Left lung (tissue), 10 donors: ENCODE results near the gene CDC14B. TPM values are rescaled to one million over a fixed set of nuclear protein-coding genes. Genes with fewer than 3 reads are reported as not detected.
"Not testable (repeated sequence)": the region's sequence is repeated elsewhere in the genome, so short reads cannot be mapped to it uniquely, and the experiment has no call there.

Source experiments
- ATAC-seq: fragments of 200-7000 bp; cut with Tn5 transposase; one replicate; pipeline ENCODE4 v1.9.1; 2020; ENCODE audit warnings: moderate library complexity
- DNase-seq, 4 donors: peaks; one replicate each; pipeline ENCODE4 v3.0.0-alpha.2; 2013 to 2020
- H3K27ac ChIP-seq, 2 donors: fragments of 200-600 bp; sonication (generic) in 1 of 2; one replicate each; pipeline versions ENCODE4 v1.5.0 to v1.8.0; 2020 to 2021
- H3K27me3 ChIP-seq, 2 donors: fragments of 200-600 bp; sonication (generic) in 1 of 2; one replicate each; pipeline versions ENCODE4 v1.5.0 to v1.8.0; 2020 to 2021
- H3K36me3 ChIP-seq, 2 donors: fragments of 200-600 bp; sonication (generic) in 1 of 2; one replicate each; pipeline versions ENCODE4 v1.5.0 to v1.8.0; 2020 to 2021
- H3K4me1 ChIP-seq, 2 donors: fragments of 200-600 bp; one replicate each; pipeline ENCODE4 v1.8.0; 2021
- H3K4me3 ChIP-seq, 2 donors: fragments of 200-600 bp; sonication (generic) in 1 of 2; one replicate each; pipeline versions ENCODE4 v1.5.0 to v1.8.0; 2020 to 2021; ENCODE audit warnings: mild to moderate bottlenecking in 1 of 2
- H3K9me3 ChIP-seq, 2 donors: fragments of 200-600 bp; sonication (generic) in 1 of 2; one replicate each; pipeline versions ENCODE4 v1.5.0 to v1.8.0; 2020 to 2021
- intact Hi-C, 2 donors: fragments of 100-400 bp; cut with DNase I; formaldehyde crosslinking; loops; one replicate each; pipeline versions ENCODE4 v1.11.2 to v1.14.2; 2022
- polyA plus RNA-seq, 6 donors: library from polyadenylated mRNA; unstranded; fragments of 120-200 nt; gene quantifications; one replicate each; pipeline ENCODE4 v1.2.1, GENCODE V29; 2013; ENCODE audit not compliant: insufficient read length in 6 of 6
- total RNA-seq, 2 donors: library from RNA; stranded (reverse); fragmentation: NEBNext Ultra II Directional; extraction: Animal tissue kit (Norgen Biotek cat#: 25700); gene quantifications; one replicate each; pipeline ENCODE4 v1.2.1, GENCODE V29; 2021
- TF ChIP-seq, protein P1 (sequence below), 2 donors: fragments of 200-600 bp; sonication (generic) in 1 of 2; IDR thresholded peaks; one replicate each; pipeline versions ENCODE4 v1.5.0 to v1.8.0; 2021; ENCODE audit warnings: antibody characterized with exemption in 2 of 2
- donor health status: DM: no; HTN: yes; CAD: no.
- donor health status: DM: no; HTN: no; CAD: no.

CDC14B gene
- total and polyA plus RNA-seq, 8 donors: 10.5 to 20.3 (median 17.9) TPM

DNA sequence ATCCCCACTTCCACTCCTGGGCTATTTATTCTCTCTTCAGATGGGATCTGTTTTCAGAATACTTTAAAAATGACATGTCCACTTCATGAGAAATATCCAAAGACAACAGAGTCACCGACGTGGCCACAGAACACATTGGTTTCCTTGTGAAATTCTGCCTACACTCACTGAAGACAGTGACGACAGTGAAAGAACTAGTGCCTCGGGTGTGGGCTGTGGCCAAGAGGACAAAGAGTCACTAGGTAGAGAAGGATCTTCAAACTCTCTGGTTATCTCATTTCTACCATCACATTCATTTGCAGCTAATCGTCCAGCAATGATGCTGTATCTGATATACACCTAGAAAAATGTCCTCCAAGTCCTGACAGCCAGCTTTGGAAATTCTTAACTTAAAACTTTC, 110.6 kb downstream of the CDC14B start:
- TF ChIP-seq, protein P1, sequence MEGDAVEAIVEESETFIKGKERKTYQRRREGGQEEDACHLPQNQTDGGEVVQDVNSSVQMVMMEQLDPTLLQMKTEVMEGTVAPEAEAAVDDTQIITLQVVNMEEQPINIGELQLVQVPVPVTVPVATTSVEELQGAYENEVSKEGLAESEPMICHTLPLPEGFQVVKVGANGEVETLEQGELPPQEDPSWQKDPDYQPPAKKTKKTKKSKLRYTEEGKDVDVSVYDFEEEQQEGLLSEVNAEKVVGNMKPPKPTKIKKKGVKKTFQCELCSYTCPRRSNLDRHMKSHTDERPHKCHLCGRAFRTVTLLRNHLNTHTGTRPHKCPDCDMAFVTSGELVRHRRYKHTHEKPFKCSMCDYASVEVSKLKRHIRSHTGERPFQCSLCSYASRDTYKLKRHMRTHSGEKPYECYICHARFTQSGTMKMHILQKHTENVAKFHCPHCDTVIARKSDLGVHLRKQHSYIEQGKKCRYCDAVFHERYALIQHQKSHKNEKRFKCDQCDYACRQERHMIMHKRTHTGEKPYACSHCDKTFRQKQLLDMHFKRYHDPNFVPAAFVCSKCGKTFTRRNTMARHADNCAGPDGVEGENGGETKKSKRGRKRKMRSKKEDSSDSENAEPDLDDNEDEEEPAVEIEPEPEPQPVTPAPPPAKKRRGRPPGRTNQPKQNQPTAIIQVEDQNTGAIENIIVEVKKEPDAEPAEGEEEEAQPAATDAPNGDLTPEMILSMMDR (IDR thresholded peaks at IDR 0.05): no peak
- H3K4me1 ChIP-seq: peaks cover 0 to 5% of the 10 kb centered on the region in 2 donors
- no peaks in the 10 kb centered on the region for H3K9me3 ChIP-seq
- no peaks in the 10 kb centered on the region for H3K36me3 ChIP-seq
- no peak overlapping the region for H3K27ac ChIP-seq
- ATAC-seq: no peak
- intact Hi-C loops: no loop called here
- no peak for DNase-seq
- no peak overlapping the region for H3K4me3 ChIP-seq
- H3K27me3 ChIP-seq: no peaks in the 10 kb centered on the region

- intact Hi-C loops: no loop called here
- no peak for ATAC-seq
These were observed 111.3 kb downstream of the CDC14B start for GRCh38 chr9:96508227-96508940.

DNA sequence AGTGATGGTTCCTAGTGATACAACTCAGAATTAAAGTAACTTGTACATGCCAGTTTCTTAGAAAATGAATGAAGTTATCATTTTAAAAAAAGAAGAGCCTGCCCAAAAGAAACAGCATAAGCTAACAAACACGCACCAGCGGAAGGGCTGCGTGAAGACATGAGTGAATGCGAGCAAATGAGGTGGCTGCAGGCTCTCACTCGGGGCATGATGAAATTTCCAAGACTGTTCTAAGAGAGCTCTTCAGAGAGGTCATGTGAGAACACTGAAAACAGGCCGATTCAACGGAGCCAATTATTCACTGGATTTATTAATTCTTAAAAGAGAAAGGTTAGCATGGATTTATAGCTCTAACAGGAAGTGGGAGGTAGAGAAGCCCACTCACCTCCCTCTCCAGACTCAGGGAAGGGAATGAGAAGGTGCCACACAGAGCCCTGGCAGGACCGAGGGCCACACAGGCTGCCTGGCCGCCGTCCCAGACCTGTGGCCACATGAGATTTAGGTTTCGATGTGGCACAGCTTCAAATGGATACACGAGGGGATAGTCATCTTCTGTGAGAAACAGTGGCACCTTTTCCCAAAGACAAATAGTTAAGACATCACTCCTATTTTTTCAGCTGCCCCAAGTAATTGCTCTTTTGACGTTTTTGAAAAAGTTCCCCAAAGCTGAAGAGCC, 114.2 kb downstream of the CDC14B start:
- H3K36me3 ChIP-seq: no peaks in the 10 kb centered on the region
- H3K4me1 ChIP-seq: no peaks in the 10 kb centered on the region
- intact Hi-C loops: no loop called here
- no peaks in the 10 kb centered on the region for H3K9me3 ChIP-seq
- peak overlapping the region; percentile 29 to 45 for H3K27ac ChIP-seq
- H3K27me3 ChIP-seq: no peaks in the 10 kb centered on the region
- no peak overlapping the region for H3K4me3 ChIP-seq
- DNase-seq: peak in 1 of 4 donors; percentile 21
- peak; percentile 94 for ATAC-seq
- TF ChIP-seq, protein P1 (IDR thresholded peaks at IDR 0.05): no peak

More at GRCh38 chr9:96508227-96508940, 111.3 kb downstream of the CDC14B start:
- Histone ChIP-seq H3K36me3 (no peaks in the 10 kb centered on the region), H3K4me3 (no peak overlapping the region), H3K27ac (no peak overlapping the region), H3K4me1 (no peaks in the 10 kb centered on the region), H3K27me3 (no peaks in the 10 kb centered on the region), H3K9me3 (no peaks in the 10 kb centered on the region)
- TF ChIP-seq, protein P1 (IDR thresholded peaks at IDR 0.05): no peak
- DNase-seq: no peak

DNA sequence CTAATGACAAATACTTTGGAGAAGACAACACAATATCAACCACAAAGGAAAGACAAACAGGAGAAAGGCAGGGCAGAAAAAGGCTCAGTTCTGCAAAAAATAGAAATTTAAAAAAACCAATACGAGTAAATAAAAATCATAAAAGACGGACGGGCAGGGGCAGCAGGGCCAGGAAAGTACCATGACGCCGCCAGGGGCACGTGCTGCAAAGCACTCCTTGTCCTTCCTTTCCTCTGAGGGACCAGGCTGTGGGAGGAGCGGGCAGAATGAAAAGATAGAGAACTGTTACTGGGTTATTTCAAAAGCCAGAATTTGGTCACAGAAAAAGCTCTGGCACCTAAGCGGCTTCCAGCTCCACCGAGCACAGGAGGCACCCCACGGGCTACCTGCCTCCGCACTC, 115.7 kb downstream of the CDC14B start:
- ATAC-seq (no peak), DNase-seq (no peak)
- no peaks in the 10 kb centered on the region for H3K27me3 ChIP-seq
- H3K9me3 ChIP-seq: no peaks in the 10 kb centered on the region
- intact Hi-C loops: no loop called here
- TF ChIP-seq, protein P1 (IDR thresholded peaks at IDR 0.05): no peak
- no peaks in the 10 kb centered on the region for H3K36me3 ChIP-seq
- H3K4me3 ChIP-seq: no peak overlapping the region
- H3K27ac ChIP-seq: no peak overlapping the region
- no peaks in the 10 kb centered on the region for H3K4me1 ChIP-seq

DNA sequence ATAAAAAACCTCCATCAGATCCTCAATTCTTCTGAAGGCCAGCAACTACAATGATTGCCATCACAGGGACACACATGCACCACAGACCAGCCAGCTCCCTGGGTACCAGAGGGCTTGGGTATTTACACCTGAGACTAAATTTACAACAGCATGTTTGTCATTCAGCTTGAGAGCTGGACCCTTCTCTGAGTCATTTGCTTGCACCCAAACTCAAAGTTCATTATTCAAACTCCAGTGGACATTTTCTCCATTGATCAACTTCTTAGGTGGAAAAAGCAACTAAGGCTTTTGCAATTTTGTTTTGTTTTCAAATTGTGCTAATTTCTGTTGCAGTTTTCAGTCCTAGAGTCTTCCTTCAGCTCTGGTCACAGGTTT, 116.3 kb downstream of the CDC14B start:
- ATAC-seq, H3K27me3 ChIP-seq, H3K9me3 ChIP-seq, intact Hi-C loops, H3K36me3 ChIP-seq, H3K4me3 ChIP-seq, H3K4me1 ChIP-seq, DNase-seq, H3K27ac ChIP-seq: not testable (repeated sequence)
